A204.1 (cell line): ENCODE measurements around the gene APOL2.
"Not testable (repeated sequence)": the region's sequence is repeated elsewhere in the genome, so short reads cannot be mapped to it uniquely, and the experiment has no call there.

Source experiments
- FAIRE-seq: peaks from 2 replicates; lab custom pipeline; 2012; peaks lifted over from hg19 to GRCh38; lab: Jason Lieb, UNC

Gene APOL2

GRCh38 chr22:36220451-36220921 is 18.8 kb downstream of the APOL2 start:
- FAIRE-seq = no peak

- FAIRE-seq = no peak
Observed at GRCh38 chr22:36218648-36219193, 20.6 kb downstream of the APOL2 start.

- no peak for FAIRE-seq
Observed at GRCh38 chr22:36215981-36216380, 23.3 kb downstream of the APOL2 start.

GRCh38 chr22:36213586-36213985 is 25.7 kb downstream of the APOL2 start:
- no peak for FAIRE-seq

GRCh38 chr22:36212901-36213300 is 26.4 kb downstream of the APOL2 start:
- no peak for FAIRE-seq

GRCh38 chr22:36211237-36211861 is 28.0 kb downstream of the APOL2 start:
- no peak for FAIRE-seq

GRCh38 chr22:36210224-36210623 is 29.1 kb downstream of the APOL2 start:
- no peak for FAIRE-seq

GRCh38 chr22:36209488-36209908 is 29.8 kb downstream of the APOL2 start:
- FAIRE-seq = not testable (repeated sequence)

GRCh38 chr22:36208914-36209313 is 30.4 kb downstream of the APOL2 start:
- FAIRE-seq = no peak

GRCh38 chr22:36208162-36208765 is 31.1 kb downstream of the APOL2 start:
- no peak for FAIRE-seq

GRCh38 chr22:36206255-36206654 is 33.1 kb downstream of the APOL2 start:
- FAIRE-seq = no peak

- FAIRE-seq = not testable (repeated sequence)
Observed at GRCh38 chr22:36205573-36205972, 33.8 kb downstream of the APOL2 start.

GRCh38 chr22:36204632-36205015 is 34.7 kb downstream of the APOL2 start:
- FAIRE-seq = no peak

GRCh38 chr22:36204001-36204631 is 35.2 kb downstream of the APOL2 start:
- no peak for FAIRE-seq

- FAIRE-seq = not testable (repeated sequence)
Observed at GRCh38 chr22:36203441-36203840, 35.9 kb downstream of the APOL2 start.

- FAIRE-seq = not testable (repeated sequence)
Observed at GRCh38 chr22:36202906-36203305, 36.4 kb downstream of the APOL2 start.

- no peak for FAIRE-seq
Observed at GRCh38 chr22:36201630-36202319, 37.6 kb downstream of the APOL2 start, which contains the start of gene APOL4. Gene APOL4, minus strand, starts transcription at chr22:36201809. Its CDS starts 75 bp downstream, at chr22:36201734.

- not testable (repeated sequence) for FAIRE-seq
Observed at GRCh38 chr22:36201025-36201424, 38.3 kb downstream of the APOL2 start.

- FAIRE-seq = no peak
Observed at GRCh38 chr22:36199001-36199551, 40.3 kb downstream of the APOL2 start.

- no peak for FAIRE-seq
Observed at GRCh38 chr22:36198536-36198935, 40.8 kb downstream of the APOL2 start.

- no peak for FAIRE-seq
Observed at GRCh38 chr22:36197514-36198146, 41.7 kb downstream of the APOL2 start.

GRCh38 chr22:36197065-36197440 is 42.3 kb downstream of the APOL2 start:
- FAIRE-seq = no peak
